ENCODE results near the gene CCNH. TPM values are rescaled to one million over a fixed set of nuclear protein-coding genes. Genes with fewer than 3 reads are reported as not detected.

CCNH gene
- total and polyA plus RNA-seq, 9 of the 15 experiments (the other 6 are each of a cell fraction or from before 2014, with no cell fraction given), result 100 to 213 (median 150) TPM

DNA sequence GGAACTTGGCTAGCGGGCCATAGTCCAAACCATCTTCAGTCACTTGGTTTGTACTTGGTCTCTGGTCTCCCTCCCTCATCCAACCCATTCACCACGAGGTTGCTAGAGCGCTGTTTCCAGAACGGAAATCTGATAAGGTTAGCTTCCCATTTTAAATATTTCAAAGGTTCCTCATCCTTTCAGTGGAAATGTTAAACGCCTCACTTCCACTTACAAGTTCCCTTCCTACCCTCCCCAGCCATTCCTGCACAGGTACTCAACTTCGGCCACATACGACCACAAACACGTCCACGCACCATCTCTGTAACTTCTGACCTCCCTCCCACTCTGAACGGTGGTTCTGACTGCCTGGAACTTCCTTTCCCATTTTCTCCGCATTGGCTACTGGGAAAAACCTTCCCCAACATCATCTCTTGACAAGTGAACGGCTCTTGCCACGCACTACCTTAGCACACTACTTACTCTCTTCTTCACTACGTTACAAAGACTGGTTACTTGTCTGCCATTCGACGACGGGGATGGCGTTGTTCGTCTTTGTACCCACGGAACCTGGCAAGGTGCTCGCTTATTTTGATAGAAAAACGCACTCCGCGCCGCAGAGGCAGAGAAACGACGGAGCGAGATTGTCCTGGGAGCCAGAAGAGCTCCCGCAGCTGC, 629 bp downstream of the CCNH start (continued):
- TF ChIP-seq, protein P1, sequence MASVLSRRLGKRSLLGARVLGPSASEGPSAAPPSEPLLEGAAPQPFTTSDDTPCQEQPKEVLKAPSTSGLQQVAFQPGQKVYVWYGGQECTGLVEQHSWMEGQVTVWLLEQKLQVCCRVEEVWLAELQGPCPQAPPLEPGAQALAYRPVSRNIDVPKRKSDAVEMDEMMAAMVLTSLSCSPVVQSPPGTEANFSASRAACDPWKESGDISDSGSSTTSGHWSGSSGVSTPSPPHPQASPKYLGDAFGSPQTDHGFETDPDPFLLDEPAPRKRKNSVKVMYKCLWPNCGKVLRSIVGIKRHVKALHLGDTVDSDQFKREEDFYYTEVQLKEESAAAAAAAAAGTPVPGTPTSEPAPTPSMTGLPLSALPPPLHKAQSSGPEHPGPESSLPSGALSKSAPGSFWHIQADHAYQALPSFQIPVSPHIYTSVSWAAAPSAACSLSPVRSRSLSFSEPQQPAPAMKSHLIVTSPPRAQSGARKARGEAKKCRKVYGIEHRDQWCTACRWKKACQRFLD (CRISPR knock-in tag; IDR thresholded peaks at IDR 0.05), result peak; percentile 15; the same call in 1 of the 2 replicates
- TF ChIP-seq, protein P2, sequence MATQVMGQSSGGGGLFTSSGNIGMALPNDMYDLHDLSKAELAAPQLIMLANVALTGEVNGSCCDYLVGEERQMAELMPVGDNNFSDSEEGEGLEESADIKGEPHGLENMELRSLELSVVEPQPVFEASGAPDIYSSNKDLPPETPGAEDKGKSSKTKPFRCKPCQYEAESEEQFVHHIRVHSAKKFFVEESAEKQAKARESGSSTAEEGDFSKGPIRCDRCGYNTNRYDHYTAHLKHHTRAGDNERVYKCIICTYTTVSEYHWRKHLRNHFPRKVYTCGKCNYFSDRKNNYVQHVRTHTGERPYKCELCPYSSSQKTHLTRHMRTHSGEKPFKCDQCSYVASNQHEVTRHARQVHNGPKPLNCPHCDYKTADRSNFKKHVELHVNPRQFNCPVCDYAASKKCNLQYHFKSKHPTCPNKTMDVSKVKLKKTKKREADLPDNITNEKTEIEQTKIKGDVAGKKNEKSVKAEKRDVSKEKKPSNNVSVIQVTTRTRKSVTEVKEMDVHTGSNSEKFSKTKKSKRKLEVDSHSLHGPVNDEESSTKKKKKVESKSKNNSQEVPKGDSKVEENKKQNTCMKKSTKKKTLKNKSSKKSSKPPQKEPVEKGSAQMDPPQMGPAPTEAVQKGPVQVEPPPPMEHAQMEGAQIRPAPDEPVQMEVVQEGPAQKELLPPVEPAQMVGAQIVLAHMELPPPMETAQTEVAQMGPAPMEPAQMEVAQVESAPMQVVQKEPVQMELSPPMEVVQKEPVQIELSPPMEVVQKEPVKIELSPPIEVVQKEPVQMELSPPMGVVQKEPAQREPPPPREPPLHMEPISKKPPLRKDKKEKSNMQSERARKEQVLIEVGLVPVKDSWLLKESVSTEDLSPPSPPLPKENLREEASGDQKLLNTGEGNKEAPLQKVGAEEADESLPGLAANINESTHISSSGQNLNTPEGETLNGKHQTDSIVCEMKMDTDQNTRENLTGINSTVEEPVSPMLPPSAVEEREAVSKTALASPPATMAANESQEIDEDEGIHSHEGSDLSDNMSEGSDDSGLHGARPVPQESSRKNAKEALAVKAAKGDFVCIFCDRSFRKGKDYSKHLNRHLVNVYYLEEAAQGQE (IDR thresholded peaks at IDR 0.05; ENCODE audit: borderline replicate concordance), result no peak; the same call in 1 of the 2 replicates
- TF ChIP-seq, protein P2 (CRISPR knock-in tag; IDR thresholded peaks at IDR 0.05; ENCODE audit: low read depth), result no peak
- peak; percentile 18 for TF ChIP-seq SAP30 (IDR thresholded peaks at IDR 0.05; ENCODE audit: borderline replicate concordance, insufficient read depth, low read depth, low read length, poor library complexity, severe bottlenecking)
- no peak for TF ChIP-seq GTF2F1 (IDR thresholded peaks at IDR 0.05; ENCODE audit: low read depth, low read length)
- no peak for TF ChIP-seq ZNF695 (CRISPR knock-in tag; IDR thresholded peaks at IDR 0.05)
- TF ChIP-seq, protein P3, sequence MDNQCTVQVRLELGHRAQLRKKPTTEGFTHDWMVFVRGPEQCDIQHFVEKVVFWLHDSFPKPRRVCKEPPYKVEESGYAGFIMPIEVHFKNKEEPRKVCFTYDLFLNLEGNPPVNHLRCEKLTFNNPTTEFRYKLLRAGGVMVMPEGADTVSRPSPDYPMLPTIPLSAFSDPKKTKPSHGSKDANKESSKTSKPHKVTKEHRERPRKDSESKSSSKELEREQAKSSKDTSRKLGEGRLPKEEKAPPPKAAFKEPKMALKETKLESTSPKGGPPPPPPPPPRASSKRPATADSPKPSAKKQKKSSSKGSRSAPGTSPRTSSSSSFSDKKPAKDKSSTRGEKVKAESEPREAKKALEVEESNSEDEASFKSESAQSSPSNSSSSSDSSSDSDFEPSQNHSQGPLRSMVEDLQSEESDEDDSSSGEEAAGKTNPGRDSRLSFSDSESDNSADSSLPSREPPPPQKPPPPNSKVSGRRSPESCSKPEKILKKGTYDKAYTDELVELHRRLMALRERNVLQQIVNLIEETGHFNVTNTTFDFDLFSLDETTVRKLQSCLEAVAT (IDR thresholded peaks at IDR 0.05), result peak; percentile 54 to 66; a peak in 2 of 4 replicates
- no peak for TF ChIP-seq U2AF2 (optimal IDR thresholded peaks at IDR 0.05; ENCODE audit: low read depth, low read length)
- TF ChIP-seq XRCC3 (IDR thresholded peaks at IDR 0.05), result no peak
- no peak for TF ChIP-seq MYNN (IDR thresholded peaks at IDR 0.05)
- TF ChIP-seq MYNN (CRISPR knock-in tag; IDR thresholded peaks at IDR 0.05), result no peak
- TF ChIP-seq OTX1 (CRISPR knock-in tag; IDR thresholded peaks at IDR 0.05), result 0 out of 2 replicates have a peak, but pooled peaks have one; percentile 56
- TF ChIP-seq, protein P4, sequence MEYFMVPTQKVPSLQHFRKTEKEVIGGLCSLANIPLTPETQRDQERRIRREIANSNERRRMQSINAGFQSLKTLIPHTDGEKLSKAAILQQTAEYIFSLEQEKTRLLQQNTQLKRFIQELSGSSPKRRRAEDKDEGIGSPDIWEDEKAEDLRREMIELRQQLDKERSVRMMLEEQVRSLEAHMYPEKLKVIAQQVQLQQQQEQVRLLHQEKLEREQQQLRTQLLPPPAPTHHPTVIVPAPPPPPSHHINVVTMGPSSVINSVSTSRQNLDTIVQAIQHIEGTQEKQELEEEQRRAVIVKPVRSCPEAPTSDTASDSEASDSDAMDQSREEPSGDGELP (CRISPR knock-in tag; IDR thresholded peaks at IDR 0.05; ENCODE audit: borderline replicate concordance), result no peak
- no peak for TF ChIP-seq SNRNP70 (optimal IDR thresholded peaks at IDR 0.05; ENCODE audit: low read depth, low read length)
- peak; percentile 51; the same call in 1 of the 2 replicates for TF ChIP-seq HDAC2 (IDR thresholded peaks at IDR 0.05)

Data from K562 (cell line).